BE2C (cell line): Measurements from ENCODE around the gene WDR76. TPM values are rescaled to one million over a fixed set of nuclear protein-coding genes. Genes with fewer than 3 reads are reported as not detected.

Source experiments
- DNase-seq: peaks from one replicate; pipeline ENCODE4 v3.0.0-alpha.2; 2020
- H3K27me3 ChIP-seq: fragments of 250-450 bp; sonication (Bioruptor Pico); 2 replicates; pipeline ENCODE4 v1.5.1; 2020; ENCODE audit warnings: mild to moderate bottlenecking
- H3K36me3 ChIP-seq: fragments of 250-450 bp; sonication (Bioruptor Pico); 2 replicates; pipeline ENCODE4 v1.5.1; 2020; ENCODE audit warnings: mild to moderate bottlenecking
- H3K4me1 ChIP-seq: fragments of 250-450 bp; sonication (Bioruptor Pico); 2 replicates; pipeline ENCODE4 v1.5.1; 2020
- H3K4me3 ChIP-seq: 2 replicates; pipeline ENCODE4 v1.5.1; 2011; ENCODE audit warnings: low read depth, low read length
- H3K9me3 ChIP-seq: fragments of 250-450 bp; sonication (Bioruptor Pico); 2 replicates; pipeline ENCODE4 v1.5.1; 2020
- CTCF ChIP-seq: IDR thresholded peaks from 2 replicates; pipeline ENCODE4 v1.5.1; 2012; ENCODE audit warnings: mild to moderate bottlenecking, low read depth, low read length
- polyA plus RNA-seq: library from polyadenylated mRNA; unstranded; fragments of >200 nt; gene quantifications from one replicate; pipeline ENCODE4 v1.2.1, GENCODE V29; 2012; ENCODE audit warnings: low read depth, missing spikeins; ENCODE audit not compliant: insufficient read length, insufficient read depth

WDR76 gene
- polyA plus RNA-seq = 4.0 TPM

- Histone ChIP-seq H3K27me3 (no peaks in the 10 kb centered on the region), H3K9me3 (no peaks in the 10 kb centered on the region), H3K36me3 (no peaks in the 10 kb centered on the region), H3K4me1 (no peaks in the 10 kb centered on the region; the same call in 1 of the 2 replicates), H3K4me3 (peak within 1 kb of the TSS; percentile 77)
- DNase-seq = peak; percentile 88
- no peak for TF ChIP-seq CTCF
Measured at GRCh38 chr15:43826508-43827341, at the start of gene WDR76. Gene WDR76, plus strand, starts transcription at chr15:43827002. Its CDS starts 31 bp downstream, at chr15:43827033.

- Histone ChIP-seq H3K9me3 (no peaks in the 10 kb centered on the region), H3K4me3 (peak overlapping the region; percentile 72), H3K36me3 (peaks cover 12% of the 10 kb centered on the region), H3K4me1 (0 out of 2 replicates have a peak, but pooled peaks cover 3% of the 10 kb centered on the region), H3K27me3 (no peaks in the 10 kb centered on the region)
- peak; percentile 71 for DNase-seq
- peak; percentile 48 for TF ChIP-seq CTCF
Measured at GRCh38 chr15:43777267-43777914, 49.4 kb upstream of the WDR76 start.

GRCh38 chr15:43779016-43779415 is 47.8 kb upstream of the WDR76 start:
- H3K9me3 ChIP-seq = no peaks in the 10 kb centered on the region
- H3K36me3 ChIP-seq = peaks cover 3% of the 10 kb centered on the region; the same call in 1 of the 2 replicates
- H3K27me3 ChIP-seq = no peaks in the 10 kb centered on the region
- TF ChIP-seq CTCF = no peak
- no peak overlapping the region for H3K4me3 ChIP-seq
- no peak for DNase-seq
- 0 out of 2 replicates have a peak, but pooled peaks cover 3% of the 10 kb centered on the region for H3K4me1 ChIP-seq

GRCh38 chr15:43789409-43789808 is 37.4 kb upstream of the WDR76 start:
- no peaks in the 10 kb centered on the region for H3K27me3 ChIP-seq
- no peak for DNase-seq
- no peak for TF ChIP-seq CTCF
- H3K36me3 ChIP-seq = peaks cover 14% of the 10 kb centered on the region
- H3K9me3 ChIP-seq = no peaks in the 10 kb centered on the region; the same call in 1 of the 2 replicates
- peaks cover 1% of the 10 kb centered on the region; the same call in 1 of the 2 replicates for H3K4me1 ChIP-seq
- H3K4me3 ChIP-seq = no peak overlapping the region

- Histone ChIP-seq H3K27me3 (no peaks in the 10 kb centered on the region), H3K36me3 (peaks cover 35% of the 10 kb centered on the region), H3K9me3 (no peaks in the 10 kb centered on the region), H3K4me1 (peaks cover 2% of the 10 kb centered on the region; the same call in 1 of the 2 replicates), H3K4me3 (peak within 1 kb of the TSS; percentile 91)
- DNase-seq = peak; percentile 100
- TF ChIP-seq CTCF = no peak
Measured at GRCh38 chr15:43791993-43792760, 34.6 kb upstream of the WDR76 start, which contains the start of gene SERF2. Gene SERF2, plus strand, starts transcription at chr15:43792320. Its CDS starts 57 bp downstream, at chr15:43792377.
